OCI-LY3 (cell line): ENCODE data around the gene CREB3L1.

Source experiments
- CTCF ChIP-seq: fragments of 200-600, 300-600 bp; sonication (generic); IDR thresholded peaks from 2 replicates; pipeline ENCODE4 v1.5.1; 2014; ENCODE audit warnings: antibody characterized with exemption, low read length, low read depth
- EZH2phosphoT487 ChIP-seq: fragments of 200-600 bp; shearing (Covaris generic); IDR thresholded peaks from 2 replicates; pipeline ENCODE4 v1.6.1; 2018; ENCODE audit warnings: antibody characterized with exemption, mixed run types, low read depth

DNA sequence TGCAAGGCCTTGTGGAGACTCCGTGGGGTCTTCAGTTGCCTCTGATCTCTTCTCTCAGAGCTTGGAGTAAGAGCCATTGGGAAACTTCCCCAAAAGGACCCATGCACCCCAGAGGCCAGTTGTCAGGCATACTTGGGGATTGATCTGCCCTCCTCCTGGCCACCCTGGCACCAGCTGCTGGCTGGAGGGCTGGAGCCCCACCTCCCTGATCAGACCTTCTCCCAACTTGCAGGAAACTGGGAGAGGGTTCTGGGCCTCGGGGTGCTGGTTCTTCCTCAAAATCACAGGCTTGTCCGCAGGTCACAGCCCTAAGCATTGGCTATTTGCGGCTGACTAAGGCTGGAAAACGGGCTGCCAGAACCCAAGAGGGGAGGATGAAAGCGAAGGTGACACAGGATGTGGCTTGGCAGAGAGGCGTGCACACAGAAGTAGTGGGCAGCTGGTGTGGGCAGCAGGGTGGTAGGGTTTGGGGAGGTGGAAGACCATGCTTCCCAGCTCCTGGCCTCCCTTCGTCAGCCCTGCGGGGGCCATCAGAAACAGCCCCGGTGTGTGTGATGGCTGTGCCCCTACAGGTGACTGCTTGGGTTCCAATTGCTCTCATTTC, 68.5 kb downstream of the CREB3L1 start:
- TF ChIP-seq CTCF (no peak), EZH2phosphoT487 (no peak)
